HG03066 (cell line): ENCODE data around the gene TFEB.

Experiments
- ATAC-seq: cut with Tn5 transposase; IDR thresholded peaks from one replicate; pipeline ENCODE4 v1.9.1; 2021; ENCODE audit warnings: low read depth; ENCODE audit not compliant: unreplicated experiment

TFEB gene

DNA sequence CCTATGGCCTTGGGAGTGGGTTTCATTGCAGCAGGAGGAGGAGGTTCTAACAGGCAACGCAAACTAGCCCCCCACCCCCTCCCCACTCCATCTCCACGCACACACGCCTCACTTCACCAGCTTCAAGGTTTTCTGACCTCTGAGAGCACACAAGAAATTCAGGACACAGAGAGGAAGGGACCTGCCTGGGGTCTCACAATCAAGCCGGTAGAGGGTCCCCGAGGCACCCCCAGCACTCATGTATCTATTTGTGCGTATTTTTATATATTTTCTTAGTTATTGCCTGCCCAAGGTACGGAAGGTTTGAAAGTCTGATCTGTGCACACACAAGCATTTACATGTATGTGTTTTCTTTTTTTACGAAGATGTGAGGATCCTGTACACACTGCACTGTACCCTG lies 80.2 kb downstream of the TFEB start:
- no peak for ATAC-seq

DNA sequence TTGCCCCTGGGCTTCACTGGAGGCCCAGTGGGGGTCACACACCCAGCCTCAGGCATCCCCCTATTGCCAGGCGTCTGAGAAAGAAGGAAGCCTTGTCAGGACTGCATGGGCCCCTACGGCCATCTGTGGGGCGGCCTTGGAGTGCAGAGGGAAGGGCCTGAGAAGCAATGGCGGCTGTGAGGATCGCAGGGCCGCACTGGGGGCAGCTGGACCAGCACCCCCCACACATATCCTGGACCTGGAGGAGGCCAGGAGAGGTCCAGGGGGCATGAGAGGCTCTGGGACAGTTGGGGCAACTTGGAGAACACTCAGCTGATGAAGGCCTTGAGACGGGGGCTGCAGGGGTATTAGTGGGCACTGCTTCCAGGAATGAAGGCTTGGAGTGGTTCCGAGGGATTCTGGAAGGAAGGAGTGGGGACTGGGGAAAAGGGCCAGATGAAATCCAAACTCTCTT lies 80.7 kb downstream of the TFEB start:
- ATAC-seq = no peak

DNA sequence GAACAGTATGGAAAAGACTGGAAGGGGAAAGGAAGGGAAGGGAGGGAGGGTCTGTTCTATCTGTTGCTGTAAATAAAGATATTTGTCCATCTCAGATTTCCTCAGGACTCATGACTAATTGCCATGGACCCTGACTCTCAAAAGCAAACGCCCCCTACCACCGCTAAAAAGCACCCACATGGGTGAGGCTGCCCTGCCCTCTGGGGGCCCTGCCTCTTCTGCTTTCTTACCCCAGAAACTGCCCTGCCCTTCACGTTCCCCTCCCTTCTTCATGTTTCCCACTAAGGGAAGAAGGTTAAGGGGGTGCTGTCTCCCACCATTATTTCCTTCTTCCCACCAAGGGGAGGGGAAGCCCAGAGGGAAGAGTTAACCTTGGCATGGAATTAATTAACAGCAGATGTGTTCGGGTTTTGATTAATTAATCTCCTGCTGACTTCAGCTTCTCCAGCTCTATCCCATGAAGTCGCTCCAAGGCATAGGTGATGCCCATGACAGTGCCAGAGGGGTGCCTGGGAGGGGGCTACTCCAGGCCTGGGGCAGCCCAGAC lies 81.2 kb downstream of the TFEB start:
- no peak for ATAC-seq

DNA sequence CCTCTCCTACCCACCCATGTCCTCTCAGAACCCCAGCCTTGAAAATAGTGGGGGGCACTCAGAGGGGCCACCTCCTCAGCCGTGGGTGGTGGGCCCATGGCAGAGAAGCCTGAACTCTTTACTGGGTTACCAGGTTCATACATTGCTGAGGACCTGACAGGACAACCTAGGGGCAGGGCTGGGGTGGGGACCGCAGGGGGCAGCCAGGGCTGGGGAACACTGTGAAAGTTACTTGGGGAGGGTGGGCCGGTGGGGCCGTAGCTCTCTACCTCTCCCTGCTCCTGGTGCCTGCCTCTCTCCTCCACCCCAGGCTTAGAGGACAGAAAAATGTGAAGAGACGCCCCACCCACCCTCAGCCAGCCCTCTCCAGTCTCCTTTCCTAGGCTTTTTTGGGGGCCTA lies 81.7 kb downstream of the TFEB start:
- ATAC-seq = no peak

DNA sequence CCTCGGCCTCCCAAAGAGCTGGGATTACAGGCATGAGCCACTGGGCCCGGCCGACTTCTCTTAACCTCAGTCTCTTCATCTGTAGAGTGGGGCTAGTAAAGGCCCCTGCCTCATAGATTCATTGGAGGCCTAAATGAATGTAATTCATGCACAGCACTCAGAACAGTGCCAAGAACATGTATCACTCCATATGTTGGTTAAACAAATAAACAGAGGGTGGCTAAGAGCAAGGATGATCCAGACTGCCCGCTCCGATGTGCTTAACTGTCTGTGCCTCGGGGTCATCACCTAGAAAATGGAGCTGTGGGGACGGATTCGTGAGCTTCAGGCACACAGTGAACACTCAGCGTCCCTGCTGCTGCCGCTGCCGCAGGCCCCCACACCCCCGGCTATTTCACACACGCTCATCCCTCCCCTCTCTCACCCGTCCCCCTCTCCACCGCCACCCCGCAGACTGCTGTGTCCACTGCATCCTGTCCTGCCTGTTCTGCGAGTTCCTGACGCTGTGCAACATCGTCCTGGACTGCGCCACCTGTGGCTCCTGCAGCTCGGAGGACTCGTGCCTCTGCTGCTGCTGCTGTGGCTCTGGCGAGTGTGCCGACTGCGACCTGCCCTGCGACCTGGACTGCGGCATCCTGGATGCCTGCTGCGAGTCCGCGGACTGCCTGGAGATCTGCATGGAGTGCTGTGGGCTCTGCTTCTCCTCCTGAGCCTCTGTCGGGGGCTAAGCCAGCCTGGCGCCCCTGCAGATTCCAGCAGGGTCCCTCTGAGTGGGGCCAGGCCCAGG lies 82.3 kb downstream of the TFEB start:
- ATAC-seq = no peak

DNA sequence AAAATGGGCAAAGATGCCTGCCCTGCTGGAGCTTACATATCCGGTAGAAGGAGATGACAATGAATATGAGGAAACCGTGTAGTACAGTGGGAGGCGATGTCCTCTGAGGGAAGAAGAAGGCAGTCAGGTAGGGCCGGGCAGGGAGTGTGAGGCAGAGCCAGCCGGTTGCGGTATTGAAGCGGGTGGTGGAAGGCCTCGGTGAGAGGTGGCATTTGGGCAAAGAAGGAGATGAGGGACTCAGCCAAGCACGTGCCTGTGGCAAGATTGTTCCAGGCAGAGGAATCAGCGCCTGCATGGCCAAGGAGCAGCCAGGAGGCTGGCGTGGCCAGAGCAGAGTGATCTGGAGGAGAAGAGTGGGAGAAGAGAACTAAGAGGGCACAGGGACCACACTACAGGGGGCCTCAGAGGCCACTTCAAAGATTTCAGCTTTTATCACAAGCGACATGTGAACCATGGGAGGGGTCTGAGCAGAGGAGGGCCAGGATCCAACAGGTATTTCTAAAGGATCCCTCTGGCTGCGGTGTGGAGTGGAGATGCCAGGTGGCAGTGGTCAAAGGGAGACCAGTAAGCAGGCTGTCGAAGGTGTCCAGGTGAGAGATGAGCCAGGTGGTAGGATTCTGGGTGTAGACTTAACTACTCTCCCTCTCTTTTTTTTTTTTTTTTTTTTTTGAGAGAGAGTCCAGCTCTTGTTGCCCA lies 83.3 kb downstream of the TFEB start:
- no peak for ATAC-seq

DNA sequence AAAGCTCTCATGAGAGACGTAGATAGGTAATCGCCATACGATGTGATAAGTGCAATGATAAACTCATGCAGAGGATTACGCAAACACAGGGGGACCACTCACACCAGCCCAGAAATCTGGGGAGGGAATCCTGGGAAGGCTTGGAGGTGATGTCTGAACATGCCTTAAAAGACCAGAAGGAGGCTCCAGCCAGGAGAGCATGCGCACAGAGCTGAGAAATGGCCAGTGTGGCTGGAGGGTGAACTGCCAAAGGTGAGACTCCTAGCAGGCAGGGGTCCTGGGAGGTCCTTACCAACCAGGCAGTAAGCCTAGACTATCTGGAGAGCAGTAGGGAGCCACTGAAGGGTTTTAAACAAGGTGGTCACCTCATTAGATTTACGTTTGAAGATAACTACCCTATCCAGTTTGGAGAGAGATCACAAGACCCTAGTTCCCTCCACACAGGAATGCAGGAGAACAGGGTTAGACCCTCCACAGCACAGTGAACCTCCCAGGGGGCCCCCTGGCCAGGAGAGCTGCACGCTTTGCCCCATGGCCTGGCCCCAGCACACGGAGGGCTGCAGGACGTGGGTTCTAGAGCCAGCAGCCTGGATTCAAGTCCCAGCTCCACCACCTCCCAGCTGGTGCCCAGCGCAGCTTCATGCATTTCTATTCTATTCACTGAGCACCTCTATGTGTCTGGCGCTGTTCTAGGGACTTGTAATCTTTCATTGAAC lies 84.0 kb downstream of the TFEB start:
- ATAC-seq = no peak

DNA sequence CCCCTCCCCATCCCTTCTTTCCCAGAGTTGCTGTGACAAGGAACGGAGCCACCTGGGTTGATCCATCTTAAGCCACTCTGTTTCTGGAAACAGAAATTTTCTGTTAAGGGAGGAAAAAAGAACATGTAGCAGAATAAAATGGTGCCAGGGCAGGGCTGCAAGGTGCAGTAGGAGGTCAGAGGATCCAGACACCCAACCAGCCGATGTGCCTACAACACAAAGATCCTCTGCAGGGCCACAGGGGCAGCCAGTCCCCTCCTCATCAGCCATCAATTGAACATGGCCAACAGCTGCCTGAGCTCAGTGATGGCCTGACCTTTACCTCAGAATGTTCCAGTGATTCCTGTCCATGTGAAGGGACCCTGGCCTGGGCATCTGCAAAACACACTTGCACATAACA lies 85.3 kb downstream of the TFEB start:
- no peak for ATAC-seq

DNA sequence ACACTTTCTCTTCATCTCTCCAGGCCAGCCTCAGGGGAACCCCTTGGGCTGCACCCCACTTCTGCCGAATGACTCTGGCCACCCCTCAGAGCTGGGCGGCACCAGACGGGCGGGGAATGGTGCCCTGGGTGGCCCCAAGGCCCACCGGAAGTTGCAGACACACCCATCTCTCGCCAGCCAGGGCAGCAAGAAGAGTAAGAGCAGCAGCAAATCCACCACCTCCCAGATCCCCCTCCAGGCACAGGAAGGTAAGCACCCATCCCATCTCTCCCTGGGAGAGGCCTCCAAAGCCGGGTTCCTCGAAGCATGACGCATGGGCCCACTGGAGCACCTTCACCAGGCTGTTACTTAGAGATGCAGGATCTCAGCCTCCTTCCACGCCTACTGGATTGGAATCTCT lies 85.8 kb downstream of the TFEB start:
- ATAC-seq = no peak

DNA sequence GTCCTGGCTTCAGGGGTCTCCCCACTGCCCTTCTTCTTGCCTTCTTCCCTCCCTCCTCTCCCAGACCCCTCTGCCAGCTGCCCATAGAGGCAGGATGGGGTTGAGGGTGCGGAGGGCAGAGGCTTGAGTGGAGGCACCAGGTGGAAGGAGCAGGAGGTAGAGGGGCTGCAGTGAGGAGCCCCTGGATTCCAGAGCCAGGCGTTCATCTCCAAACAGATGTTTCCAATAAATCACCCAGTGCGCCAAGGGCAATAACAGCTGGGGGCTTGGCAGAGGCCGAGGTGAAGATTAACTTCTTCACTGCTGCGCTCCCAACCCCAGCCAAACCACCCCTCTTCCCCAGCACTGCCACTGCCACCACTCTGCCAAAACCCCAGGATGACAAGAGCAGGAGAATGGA lies 86.5 kb downstream of the TFEB start:
- ATAC-seq = no peak

DNA sequence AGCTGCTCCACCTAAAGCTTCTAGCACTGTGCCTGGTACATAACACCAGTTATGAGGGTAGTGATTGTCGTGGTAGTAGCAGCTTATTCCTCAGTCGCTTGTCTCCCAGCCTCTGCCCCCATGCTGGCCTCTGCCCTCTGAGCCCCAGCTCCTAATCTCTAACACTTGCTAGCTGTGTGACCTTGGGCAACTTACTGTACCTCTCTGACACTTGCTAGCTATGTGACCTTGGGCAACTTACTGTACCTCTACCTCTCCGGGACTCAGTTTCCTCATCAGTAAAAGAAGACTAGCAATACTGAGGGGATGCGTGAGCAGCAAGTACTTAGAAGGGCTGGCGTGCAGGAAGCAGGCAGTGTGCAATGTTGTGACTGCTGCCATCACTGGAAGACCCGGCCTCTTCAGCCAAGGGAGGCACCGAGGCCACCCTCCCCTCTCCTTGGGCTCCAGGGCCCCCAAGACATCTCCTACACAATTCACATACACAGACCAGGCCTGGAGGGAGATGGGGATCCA lies 87.3 kb downstream of the TFEB start:
- no peak for ATAC-seq

DNA sequence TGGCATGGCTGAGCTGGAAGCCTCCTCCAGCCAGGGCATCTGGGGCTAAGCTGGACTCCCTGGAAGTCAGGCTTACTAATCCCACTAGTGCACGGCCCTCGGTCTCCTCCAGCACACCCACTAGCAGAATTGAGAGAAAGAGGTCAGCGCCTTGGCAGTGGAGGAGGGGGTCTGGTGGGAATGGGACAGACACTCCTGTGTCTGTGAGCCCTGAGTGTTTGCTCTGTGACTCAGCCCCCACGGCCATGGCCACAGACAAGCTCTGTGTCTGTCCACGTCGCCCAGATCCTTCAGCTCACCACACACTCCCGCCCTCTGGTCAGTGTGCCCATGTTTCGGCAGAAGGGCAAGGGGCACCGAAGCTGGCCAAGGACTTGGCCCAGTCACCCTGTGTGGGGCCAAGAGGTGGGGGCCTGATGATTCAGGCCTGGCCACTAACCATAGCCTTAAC lies 88.3 kb downstream of the TFEB start:
- no peak for ATAC-seq

DNA sequence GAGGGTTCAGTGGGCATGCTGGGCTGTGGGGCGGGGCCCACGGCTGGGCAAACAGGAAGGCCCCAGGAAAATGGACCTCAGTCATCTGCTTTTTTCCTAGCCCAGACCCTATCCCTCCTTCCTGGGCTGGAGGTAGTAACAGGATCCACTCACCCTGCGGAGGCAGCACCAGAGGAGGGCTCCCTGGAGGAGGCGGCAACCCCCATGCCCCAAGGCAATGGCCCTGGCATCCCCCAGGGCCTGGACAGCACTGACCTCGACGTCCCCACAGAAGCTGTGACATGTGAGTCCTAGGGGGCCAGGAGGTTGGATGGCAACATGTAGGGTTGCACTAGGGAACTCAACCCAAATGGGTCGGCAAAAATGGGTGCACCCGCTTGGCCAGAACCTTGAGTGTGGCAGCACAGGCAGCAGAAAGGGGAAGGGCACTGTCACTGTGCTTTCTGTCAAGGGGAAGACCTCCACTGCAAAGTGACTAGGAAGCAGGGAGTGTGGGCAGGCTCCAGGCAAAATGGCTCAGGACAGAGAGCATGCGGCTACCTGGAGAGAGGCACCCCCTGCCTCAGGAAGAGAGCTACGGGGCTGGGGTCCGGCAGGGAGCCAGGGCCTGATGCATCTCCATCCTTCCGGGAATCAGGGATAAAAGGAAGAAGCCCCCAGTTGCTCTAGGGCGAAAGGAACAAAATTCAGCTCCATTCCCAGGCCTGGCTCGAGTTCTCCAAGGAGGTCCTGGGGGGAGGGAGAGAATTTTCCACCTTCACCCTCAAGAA lies 89.2 kb downstream of the TFEB start:
- ATAC-seq = no peak

DNA sequence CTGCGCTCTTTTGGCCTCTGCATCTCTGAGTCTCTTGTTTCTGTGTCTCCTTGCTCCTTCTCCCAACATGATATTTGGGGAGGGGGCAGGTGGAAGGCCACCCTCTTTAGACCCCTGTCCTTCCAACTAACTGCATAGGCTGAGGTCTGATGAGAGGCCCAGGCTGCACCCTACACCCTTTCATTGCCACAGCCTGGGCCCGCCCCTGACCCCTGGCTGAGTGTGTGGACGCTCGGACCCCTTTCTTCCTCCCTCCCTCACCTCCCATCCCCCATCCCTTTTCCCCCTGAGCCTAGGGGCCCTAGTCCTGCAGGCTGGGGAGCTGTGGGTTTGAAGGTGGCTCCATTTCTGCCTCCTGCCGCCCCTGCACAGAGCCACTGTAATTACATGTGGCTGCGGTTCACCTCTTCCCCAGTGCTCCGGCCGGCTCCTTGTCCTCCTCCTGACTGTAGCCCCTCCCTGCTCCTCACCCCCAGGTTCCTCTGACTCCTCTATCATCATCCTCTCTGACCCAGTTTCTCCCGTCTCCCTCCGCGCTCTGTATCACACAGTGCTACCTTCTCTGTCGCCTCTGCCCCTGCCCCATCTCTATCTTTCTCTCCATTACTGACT lies 90.3 kb downstream of the TFEB start:
- ATAC-seq = no peak

DNA sequence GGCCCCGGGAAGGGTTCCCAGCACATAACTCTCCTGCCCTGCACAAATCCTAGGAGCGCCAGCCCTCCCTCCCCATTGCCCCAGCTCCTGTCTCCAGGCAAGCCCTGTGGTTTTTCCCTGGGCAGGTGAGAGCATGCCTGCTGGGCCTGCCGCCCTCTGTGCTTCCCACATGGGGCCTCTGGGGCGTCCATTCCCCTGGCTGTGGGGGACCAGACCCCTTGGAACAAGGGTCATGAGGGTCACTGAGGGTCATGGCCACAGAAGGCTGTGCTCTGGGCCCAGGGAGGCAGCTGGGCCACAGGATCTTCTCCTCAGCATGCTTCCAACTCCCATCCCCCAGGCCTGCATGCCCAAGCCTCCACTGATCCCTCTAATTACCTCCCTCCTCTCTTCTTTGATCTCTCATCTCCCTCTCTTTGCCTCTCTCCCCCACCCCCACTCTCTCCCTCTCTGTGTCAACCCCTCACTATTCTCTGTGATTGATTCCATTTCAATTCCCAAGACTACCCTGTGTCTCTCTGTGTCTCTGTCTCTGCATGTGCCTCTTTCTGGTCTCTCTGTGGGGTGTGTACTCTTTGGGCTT lies 91.0 kb downstream of the TFEB start:
- ATAC-seq = no peak

DNA sequence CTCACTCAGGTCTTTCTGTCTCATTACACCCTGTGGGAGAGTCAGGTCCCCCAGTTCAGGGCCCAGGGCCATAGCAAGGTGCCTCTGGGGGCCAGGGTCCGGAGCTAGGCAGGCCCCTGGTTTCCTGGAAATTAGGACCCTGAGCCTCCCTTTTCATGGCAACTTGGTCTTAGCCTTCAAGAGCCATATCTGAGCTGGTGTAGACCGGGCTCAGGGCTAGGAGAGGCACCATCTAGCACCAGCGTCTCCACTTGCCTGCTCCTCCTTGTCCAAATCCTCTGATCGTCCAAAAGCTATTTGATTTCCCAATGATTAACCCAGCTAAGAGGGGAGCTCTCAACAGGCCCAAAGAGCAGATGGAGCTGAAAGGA lies 91.5 kb downstream of the TFEB start:
- no peak for ATAC-seq

DNA sequence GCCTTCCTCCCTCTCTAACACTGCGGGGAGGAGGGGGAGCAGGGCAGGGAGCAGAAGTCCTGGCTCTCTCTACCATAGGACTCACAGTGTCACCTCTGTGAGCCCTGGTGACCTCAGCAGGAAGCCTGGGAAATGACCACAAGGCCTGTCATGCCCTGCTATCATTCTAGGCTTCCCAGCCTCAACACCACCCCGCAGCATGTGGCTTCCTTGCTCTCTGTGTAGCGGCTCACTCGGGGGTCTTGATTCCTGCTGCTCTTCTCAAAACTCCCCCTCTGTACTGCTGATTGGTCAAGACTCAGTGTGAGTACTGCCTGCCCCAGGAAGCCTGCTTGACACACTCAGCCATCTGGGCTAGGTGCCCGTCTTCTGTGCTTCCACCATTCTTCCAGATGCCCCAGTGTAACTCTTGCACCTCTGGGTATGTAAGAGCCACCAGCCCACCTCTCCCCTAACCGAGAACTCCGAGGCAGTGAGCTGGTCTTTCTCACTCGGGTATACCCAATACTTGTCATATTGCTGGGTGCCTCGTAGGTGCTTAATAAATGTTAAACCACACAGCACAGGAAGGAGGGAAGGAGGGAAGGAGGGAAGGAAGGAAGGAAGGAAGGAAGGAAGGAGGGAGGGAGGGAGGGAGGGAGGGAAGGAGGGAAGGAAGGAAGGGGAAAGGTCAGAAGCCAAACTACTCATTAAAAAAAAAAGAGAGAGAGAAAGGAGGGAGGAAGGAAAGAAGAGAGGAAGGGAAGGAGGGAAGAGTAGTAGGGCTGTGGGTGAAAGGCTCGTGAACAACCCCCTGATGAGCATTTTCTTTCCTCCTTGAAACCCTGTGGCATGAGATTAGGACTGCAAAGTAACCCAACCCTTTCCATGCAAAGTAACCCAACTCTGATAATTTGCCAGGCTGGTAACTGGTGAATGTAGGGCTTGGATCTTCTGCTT lies 92.2 kb downstream of the TFEB start:
- no peak for ATAC-seq
